ENCODE measurements around the gene MKNK2.

DNA sequence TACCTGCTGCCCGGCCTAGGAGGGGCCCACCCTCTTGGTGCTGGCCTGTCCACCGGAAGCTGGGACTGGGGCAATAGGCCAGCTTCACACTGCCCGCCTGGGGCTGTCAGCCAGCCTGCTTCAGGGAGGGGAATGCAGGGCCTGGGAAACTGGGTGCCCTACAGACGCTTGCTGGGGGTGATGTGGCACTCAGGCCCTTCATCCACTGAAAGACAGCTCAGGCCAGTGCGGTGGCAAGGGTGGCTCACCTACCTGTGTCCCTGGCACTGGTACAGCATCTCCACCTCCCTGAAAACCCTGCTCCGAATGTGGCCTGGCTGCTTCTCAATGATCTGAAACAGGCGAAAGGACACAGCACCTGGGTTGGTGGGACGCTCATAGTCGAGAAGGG lies 7.8 kb downstream of the MKNK2 start:
- no peak for TF ChIP-seq POLR2A (IDR thresholded peaks at IDR 0.05)
- TF ChIP-seq, protein P1, sequence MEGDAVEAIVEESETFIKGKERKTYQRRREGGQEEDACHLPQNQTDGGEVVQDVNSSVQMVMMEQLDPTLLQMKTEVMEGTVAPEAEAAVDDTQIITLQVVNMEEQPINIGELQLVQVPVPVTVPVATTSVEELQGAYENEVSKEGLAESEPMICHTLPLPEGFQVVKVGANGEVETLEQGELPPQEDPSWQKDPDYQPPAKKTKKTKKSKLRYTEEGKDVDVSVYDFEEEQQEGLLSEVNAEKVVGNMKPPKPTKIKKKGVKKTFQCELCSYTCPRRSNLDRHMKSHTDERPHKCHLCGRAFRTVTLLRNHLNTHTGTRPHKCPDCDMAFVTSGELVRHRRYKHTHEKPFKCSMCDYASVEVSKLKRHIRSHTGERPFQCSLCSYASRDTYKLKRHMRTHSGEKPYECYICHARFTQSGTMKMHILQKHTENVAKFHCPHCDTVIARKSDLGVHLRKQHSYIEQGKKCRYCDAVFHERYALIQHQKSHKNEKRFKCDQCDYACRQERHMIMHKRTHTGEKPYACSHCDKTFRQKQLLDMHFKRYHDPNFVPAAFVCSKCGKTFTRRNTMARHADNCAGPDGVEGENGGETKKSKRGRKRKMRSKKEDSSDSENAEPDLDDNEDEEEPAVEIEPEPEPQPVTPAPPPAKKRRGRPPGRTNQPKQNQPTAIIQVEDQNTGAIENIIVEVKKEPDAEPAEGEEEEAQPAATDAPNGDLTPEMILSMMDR (IDR thresholded peaks at IDR 0.05): no peak

Data from lower leg skin (tissue), 3 donors.